HL-60/S4 (cell line): ENCODE results near the gene EP400.

Source experiments
- in situ Hi-C: fragments of 300-500 bp; cut with MboI; formaldehyde crosslinking; loops from 2 replicates; pipeline ENCODE4 v1.14.3; 2022; ENCODE audit warnings: low sequenced_read_pairs

Gene EP400

GRCh38 chr12:132014092-132014914 is 64.6 kb downstream of the EP400 start:
- in situ Hi-C loops = no loop called here

DNA sequence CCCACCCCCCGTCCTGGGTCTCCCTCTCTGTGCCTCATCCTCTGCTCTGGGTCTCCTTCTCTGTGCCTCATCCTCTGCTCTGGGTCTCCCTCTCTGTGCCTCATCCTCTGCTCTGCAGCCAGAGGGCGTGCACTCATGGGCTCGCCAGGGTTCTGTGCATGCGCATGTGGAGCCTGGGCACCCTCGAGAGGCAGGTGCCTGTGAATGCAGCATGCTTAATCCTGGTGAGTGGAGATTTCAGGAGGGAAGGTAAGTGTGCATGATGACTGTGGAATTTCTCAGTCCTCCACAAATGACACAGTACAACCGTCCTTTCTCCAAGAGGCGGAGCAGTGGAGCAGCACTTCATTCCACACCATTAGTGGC is 65.2 kb downstream of the EP400 start:
- in situ Hi-C loops = no loop called here

DNA sequence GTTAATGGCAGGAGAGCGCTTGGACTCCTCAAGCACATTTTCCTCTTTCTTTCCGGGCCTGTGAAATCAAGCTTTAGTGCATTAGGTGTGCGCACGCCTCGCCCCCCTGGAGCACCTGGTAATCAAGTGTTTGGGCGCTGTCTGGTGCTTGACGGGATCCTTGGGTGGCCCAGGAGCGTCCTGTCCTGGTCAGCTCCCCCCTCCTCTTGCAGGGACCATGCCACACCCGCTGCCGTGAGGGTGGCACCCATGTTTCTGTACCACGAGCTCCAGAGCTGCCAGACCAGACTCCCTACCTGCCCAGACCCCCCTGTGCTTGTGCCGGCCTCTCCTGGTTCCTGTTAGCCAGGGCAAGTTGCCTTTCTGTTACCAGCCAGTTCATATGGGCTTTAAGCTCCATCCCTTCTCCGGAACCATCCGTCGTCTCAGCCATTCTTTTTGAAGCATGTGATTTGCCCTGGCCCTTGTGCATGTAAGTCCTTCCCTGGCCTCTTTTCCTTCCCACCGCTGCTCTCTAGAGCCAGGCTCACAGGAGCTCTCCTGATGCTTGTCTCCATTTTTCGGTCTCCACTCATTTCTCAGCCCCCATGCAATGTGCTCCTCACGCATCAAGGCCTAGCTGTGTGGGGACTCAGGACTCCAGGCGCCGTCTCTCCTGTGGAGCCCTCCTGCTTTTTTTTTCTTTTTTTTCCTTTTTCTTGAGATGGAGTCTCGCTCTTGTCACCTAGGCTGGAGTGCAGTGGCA is 66.1 kb downstream of the EP400 start:
- in situ Hi-C loops = no loop called here

GRCh38 chr12:132018193-132018916 is 68.6 kb downstream of the EP400 start:
- in situ Hi-C loops = no loop called here

- in situ Hi-C loops = no loop called here
Observed at GRCh38 chr12:132019891-132020290, 70.1 kb downstream of the EP400 start.

DNA sequence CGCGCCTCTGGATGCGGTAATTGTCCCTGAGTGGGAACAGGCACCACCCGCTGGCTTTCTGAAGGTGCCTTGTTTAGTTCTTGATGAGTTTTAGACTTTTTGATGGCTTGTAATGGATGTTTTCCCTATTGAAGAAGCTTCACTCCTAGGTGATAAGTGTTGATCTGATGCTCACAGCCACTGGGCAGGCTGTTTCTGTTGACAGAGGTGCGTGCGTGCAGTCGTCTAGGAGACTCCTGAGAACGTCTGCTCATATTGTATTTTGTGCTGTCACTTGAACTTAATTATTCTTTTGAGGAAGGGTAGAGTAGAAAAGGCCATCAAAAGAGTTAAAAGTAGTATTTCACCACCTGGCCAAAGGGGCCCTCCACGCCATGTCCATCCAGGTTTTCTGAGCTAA is 70.5 kb downstream of the EP400 start:
- in situ Hi-C loops = no loop called here

GRCh38 chr12:132021031-132021871 is 71.5 kb downstream of the EP400 start:
- in situ Hi-C loops = no loop called here

DNA sequence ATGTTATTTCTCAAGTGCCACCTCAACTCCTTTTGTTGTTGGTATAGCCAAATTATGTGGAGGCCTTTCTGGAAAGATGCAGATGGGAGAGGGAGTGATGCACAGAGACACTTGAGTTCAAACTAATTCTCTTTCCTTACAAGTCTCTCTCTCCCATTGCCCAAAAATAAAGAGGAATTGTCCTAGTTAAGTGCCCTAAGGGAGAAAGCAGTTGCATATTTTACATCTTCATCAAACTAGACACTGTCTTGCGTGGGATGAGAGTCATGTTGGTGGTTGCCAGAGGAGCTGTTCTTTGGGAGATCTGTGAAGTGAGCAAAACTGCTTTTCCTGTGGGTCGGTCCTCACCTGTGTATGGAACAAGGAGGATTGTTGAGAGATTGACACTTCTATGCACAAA is 72.2 kb downstream of the EP400 start:
- in situ Hi-C loops = no loop called here

DNA sequence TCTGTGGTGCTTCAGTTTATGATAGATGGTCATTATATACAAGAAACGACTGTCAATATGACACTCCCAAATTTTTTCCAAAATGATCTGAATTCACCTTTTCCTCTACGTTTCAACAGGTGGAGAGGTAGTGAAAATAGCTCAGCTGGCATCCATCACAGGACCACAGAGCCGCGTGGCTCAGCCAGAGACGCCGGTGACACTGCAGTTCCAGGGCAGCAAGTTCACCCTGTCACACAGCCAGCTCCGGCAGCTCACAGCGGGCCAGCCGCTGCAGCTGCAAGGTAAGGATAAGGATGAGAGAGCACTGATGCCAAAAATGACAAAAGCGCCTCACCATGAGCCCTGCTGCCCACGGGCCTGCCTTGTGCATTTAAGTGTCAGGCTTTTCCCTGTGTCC is 73.9 kb downstream of the EP400 start:
- in situ Hi-C loops = no loop called here

DNA sequence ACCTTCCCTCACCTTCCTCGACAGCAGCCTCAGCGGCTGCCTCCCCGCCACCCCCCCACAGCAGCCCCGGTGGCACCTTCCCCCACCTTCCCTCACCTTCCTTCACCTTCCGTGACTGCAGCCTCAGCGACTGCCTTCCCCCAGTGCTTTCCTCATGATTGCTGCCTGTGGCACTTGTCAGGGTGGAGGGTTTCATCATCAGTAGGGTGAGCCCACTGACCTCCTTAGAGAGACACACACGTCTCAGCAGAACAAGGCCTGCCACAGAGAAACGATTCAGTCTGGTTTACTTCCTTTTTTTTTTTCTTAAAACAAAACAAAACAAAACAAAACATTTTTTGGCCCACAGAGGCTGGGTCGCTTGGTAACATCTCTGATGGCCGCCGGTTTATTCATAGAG is 75.0 kb downstream of the EP400 start:
- in situ Hi-C loops = no loop called here

DNA sequence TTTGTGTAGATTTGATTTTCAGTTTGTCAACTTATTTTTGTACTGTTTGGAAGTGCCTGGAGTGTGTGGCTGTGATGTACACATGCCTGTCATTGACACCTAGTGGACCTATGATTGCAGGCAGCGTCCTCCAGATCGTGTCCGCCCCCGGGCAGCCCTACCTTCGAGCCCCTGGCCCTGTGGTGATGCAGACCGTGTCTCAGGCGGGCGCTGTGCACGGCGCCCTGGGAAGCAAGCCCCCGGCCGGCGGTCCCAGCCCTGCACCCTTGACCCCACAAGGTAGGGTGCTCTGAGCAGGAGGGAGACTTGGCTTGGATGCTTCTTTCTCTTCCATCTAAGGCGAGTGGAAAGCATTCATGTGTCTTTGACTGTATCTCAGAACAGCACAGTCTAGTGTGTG is 75.8 kb downstream of the EP400 start:
- in situ Hi-C loops = no loop called here

DNA sequence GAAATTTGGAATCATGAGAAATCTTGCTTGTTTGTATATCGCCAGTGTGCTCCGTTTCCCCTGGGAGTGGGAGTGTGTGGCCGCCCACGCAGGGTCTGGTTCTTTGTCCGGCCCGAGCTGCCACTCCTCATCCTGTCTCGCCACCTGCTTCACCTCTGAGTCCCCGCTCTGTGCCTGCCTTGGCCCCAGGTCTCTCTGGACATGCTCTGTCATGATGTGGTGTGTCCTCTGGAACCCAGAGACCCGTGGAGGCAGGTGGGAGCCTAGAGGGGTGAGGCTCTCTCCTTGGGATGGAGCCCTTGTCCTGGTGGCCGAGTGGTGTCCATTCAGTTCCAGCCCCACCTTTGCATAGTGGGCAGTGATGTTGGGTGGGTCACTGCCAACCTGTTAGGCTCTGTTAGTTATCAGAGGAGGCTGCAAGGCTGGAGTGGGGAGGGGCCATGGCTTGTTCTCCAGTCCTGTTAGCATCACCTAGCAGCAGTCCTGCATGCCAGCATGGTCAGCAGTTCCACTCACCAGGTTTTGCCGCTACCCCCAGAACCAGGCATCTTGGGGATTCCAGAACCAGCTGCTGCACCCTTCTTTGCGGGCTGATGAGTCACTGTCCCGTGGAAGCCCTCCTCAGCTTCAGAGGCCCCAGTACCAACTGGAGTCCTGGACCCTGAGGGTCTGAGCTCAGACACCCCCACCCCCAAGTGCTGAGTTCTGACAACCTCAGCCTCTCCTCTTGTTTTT is 76.5 kb downstream of the EP400 start:
- in situ Hi-C loops = no loop called here

DNA sequence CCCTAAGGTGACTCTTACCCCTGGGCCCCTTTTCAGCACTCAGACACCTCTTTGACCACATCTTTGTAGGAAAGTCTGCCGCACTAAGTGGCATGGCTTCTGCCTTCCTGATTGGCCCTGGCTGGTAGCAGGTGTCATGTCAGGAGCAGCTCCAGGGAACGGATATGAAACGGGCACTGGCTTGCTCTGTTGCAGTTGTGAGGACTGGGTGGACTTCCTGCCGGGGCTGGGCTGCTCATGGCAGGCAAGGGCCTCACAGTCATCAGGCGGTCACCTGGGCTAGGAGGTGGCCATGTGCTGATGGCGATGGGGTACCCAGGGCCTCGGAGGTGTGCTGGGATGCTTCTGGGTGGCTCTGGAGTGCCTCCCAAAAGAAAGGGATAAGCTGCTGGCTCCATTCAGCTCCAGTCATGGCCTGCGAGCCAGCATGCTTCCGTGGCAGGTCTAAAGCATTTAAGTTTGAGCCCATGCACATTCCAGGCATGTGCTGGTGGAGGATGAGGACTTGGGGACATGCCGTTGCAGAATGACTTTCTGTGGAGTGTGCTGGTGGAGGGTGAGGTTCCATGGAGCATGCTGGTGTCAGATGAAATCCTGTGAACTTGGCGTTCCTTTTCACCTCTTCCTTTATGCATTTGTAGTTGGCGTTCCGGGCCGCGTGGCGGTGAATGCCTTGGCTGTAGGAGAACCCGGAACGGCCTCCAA is 77.2 kb downstream of the EP400 start:
- in situ Hi-C loops = no loop called here

GRCh38 chr12:132027636-132028035 is 77.9 kb downstream of the EP400 start:
- in situ Hi-C loops = no loop called here

DNA sequence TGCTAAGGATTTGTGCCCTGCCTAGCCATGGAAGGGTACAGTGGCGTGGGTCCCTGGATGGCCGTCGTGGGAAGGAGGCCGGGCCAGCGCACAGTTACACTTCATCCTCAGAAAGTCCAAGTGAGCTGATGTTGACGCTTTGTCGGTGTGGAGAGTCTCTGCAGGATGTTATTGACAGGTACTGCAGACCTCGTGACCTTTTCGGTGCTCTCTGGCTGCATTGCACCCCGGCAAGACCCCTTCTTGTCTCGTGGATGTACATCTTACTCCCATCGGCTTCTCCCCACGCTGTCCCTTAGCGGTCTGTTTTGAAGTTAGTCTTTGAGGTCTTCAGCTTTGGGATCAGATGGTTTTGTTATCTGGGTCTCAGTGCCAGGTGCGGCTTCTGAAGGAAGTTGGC is 78.4 kb downstream of the EP400 start:
- in situ Hi-C loops = no loop called here

- in situ Hi-C loops = no loop called here
Observed at GRCh38 chr12:132029503-132030300, 80.0 kb downstream of the EP400 start.

DNA sequence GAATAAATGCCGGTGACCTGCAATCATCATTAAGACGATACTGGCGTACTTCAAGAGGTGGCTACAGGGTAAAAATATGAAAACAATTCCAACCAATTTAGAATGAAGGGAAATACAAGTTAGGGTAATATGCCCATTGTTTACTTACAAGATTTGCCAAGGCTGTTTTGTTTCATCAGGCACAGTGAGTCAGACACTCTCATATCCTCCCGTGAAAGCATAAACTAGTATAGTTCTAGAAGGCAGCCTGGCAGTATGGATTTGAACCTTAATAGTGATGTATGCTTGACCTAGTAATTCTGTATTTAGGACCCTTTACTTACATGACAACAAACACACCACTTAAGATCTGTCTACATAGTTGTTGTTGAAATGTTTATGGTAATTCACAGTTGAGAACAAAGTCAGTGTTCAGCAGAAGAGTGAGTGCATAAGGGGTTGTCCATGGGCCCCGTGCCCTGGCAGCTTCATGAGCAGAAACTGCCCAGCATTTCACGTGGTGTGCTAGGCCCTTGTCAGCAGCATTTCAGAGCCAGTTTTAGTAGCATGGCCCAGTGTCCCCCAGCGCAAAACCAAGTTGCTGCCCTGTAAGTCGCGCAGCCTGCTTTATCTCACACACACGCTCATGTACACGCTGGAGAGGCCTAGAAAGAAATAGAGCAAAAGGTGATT is 80.8 kb downstream of the EP400 start:
- in situ Hi-C loops = no loop called here

- in situ Hi-C loops = no loop called here
Observed at GRCh38 chr12:132033627-132034026, 83.9 kb downstream of the EP400 start.
